Endothelial cell (in vitro differentiated cells): Measurements from ENCODE around the gene PGRMC2. TPM values are rescaled to one million over a fixed set of nuclear protein-coding genes. Genes with fewer than 3 reads are reported as not detected.

Source experiments
- DNase-seq: peaks from one replicate; pipeline ENCODE4 v3.0.0; 2021; ENCODE audit warnings: low spot score
- H3K27ac Mint-ChIP-seq: one replicate; pipeline ENCODE4 v1.8.0; 2021; ENCODE audit warnings: mixed read lengths, inconsistent platforms; ENCODE audit not compliant: unreplicated experiment
- H3K27me3 Mint-ChIP-seq: one replicate; pipeline ENCODE4 v1.8.0; 2021; ENCODE audit warnings: mild to moderate bottlenecking, moderate library complexity, mixed read lengths, inconsistent platforms; ENCODE audit not compliant: unreplicated experiment
- H3K36me3 Mint-ChIP-seq: one replicate; pipeline ENCODE4 v1.8.0; 2021; ENCODE audit warnings: mild to moderate bottlenecking, low read depth, mixed read lengths, inconsistent platforms; ENCODE audit not compliant: unreplicated experiment
- H3K4me1 Mint-ChIP-seq: one replicate; pipeline ENCODE4 v1.8.0; 2021; ENCODE audit warnings: mild to moderate bottlenecking, mixed read lengths, inconsistent platforms; ENCODE audit not compliant: unreplicated experiment
- H3K4me3 Mint-ChIP-seq: one replicate; pipeline ENCODE4 v1.8.0; 2021; ENCODE audit warnings: mild to moderate bottlenecking, mixed read lengths, inconsistent platforms; ENCODE audit not compliant: unreplicated experiment
- H3K9me3 Mint-ChIP-seq: one replicate; pipeline ENCODE4 v1.8.0; 2021; ENCODE audit warnings: mixed read lengths, inconsistent platforms; ENCODE audit not compliant: unreplicated experiment
- total RNA-seq: library from RNA; stranded (reverse); fragmentation: NEBNext Ultra II Directional; extraction: Animal tissue kit (Norgen Biotek cat#: 25700); gene quantifications from one replicate; pipeline ENCODE4 v1.2.1, GENCODE V29; 2021; ENCODE audit not compliant: unreplicated experiment
- TF ChIP-seq, protein P1 (sequence below): fragments of 200-600 bp; sonication (generic); IDR thresholded peaks from one replicate; pipeline ENCODE4 v1.5.0; 2021; ENCODE audit warnings: antibody characterized with exemption; ENCODE audit not compliant: unreplicated experiment

PGRMC2 gene
- total RNA-seq, 1 donor from 2014 or later = 37.4 TPM

GRCh38 chr4:128234836-128235235 is 52.8 kb downstream of the PGRMC2 start:
- no peaks in the 10 kb centered on the region for H3K4me1 Mint-ChIP-seq
- H3K9me3 Mint-ChIP-seq = no peaks in the 10 kb centered on the region
- TF ChIP-seq, protein P1, sequence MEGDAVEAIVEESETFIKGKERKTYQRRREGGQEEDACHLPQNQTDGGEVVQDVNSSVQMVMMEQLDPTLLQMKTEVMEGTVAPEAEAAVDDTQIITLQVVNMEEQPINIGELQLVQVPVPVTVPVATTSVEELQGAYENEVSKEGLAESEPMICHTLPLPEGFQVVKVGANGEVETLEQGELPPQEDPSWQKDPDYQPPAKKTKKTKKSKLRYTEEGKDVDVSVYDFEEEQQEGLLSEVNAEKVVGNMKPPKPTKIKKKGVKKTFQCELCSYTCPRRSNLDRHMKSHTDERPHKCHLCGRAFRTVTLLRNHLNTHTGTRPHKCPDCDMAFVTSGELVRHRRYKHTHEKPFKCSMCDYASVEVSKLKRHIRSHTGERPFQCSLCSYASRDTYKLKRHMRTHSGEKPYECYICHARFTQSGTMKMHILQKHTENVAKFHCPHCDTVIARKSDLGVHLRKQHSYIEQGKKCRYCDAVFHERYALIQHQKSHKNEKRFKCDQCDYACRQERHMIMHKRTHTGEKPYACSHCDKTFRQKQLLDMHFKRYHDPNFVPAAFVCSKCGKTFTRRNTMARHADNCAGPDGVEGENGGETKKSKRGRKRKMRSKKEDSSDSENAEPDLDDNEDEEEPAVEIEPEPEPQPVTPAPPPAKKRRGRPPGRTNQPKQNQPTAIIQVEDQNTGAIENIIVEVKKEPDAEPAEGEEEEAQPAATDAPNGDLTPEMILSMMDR = no peak
- H3K27me3 Mint-ChIP-seq = no peaks in the 10 kb centered on the region
- no peak overlapping the region for H3K4me3 Mint-ChIP-seq
- no peak overlapping the region for H3K27ac Mint-ChIP-seq
- H3K36me3 Mint-ChIP-seq = no peaks in the 10 kb centered on the region
- DNase-seq = no peak

DNA sequence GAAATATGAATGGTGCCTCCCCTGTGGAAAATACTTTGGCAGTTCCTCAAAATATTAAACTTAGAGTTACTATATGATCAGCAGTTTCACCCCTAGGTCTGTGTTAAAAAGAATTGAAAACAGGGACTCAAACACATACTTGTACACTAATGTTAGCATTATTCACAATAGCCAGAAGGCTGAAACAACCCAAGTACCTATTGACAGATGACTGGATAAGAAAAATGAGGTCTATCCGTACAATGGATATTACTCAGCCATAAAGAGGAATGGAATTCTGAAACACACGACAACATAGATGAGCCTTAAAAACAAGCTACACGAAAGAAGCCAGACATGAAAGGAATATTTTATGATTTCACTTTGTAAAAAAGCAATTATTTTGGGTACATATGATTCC is 54.9 kb downstream of the PGRMC2 start:
- TF ChIP-seq, protein P1 = no peak
- Mint-ChIP-seq H3K9me3 (no peaks in the 10 kb centered on the region), H3K27ac (no peak overlapping the region), H3K4me1 (no peaks in the 10 kb centered on the region), H3K36me3 (no peaks in the 10 kb centered on the region), H3K4me3 (no peak overlapping the region), H3K27me3 (peaks cover 1% of the 10 kb centered on the region)
- no peak for DNase-seq

DNA sequence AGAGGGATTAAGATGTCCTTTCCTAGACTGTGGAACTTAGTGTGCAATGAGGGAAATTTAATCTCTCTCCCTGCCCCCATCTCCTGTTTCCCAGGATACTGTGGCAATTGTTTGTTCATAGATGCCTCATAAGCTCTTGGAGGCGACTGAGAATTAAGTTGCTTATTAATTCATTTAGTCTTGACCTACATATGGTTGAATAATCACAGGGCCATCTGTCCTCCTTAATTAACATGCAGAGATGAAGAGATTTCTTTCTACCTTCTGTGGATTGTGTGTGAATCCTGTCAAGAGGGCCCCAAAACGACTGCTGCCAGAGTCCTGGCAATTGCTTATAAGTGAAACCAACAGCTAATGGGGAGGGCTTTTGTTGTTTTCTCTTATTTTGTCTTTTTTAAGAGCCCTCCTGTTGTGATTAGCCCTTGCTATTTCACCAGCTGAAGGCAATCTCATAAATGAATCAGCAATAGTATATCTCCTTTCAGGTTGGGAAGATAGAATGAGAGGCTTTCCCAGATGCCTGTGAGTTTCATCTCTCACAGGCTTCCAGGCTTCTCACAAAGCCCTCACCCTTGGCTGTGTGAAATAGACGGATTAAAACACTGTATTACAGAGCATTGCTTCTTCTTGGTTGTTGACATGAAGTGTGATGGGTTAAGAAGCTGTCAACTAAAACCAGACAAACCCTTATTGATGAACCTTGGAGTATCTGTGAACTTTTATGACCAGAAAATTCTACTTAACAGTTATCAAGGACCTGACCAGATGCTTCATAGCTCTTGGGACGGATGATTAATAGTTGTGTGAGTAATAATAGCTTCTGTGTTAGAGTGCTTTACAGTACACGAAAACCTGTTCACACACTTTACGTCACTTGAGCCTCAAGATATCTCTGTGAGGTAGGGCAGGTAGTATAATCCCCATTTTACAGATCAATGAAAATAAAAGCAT is 58.5 kb downstream of the PGRMC2 start:
- Mint-ChIP-seq H3K36me3 (no peaks in the 10 kb centered on the region), H3K27ac (no peak overlapping the region), H3K9me3 (no peaks in the 10 kb centered on the region), H3K4me1 (no peaks in the 10 kb centered on the region), H3K4me3 (no peak overlapping the region), H3K27me3 (peaks cover 1% of the 10 kb centered on the region)
- TF ChIP-seq, protein P1 = no peak
- no peak for DNase-seq

- no peaks in the 10 kb centered on the region for H3K4me1 Mint-ChIP-seq
- no peak overlapping the region for H3K27ac Mint-ChIP-seq
Measured at GRCh38 chr4:128227991-128228571, 59.5 kb downstream of the PGRMC2 start.

More at GRCh38 chr4:128227991-128228571, 59.5 kb downstream of the PGRMC2 start:
- Mint-ChIP-seq H3K9me3 (no peaks in the 10 kb centered on the region), H3K27me3 (peaks cover 1% of the 10 kb centered on the region), H3K36me3 (no peaks in the 10 kb centered on the region), H3K4me3 (no peak overlapping the region)
- DNase-seq = no peak
- TF ChIP-seq, protein P1 = no peak
